ENCODE results near the gene ATXN2.
"Not testable (repeated sequence)": the region's sequence is repeated elsewhere in the genome, so short reads cannot be mapped to it uniquely, and the experiment has no call there.

The ATXN2 gene

DNA sequence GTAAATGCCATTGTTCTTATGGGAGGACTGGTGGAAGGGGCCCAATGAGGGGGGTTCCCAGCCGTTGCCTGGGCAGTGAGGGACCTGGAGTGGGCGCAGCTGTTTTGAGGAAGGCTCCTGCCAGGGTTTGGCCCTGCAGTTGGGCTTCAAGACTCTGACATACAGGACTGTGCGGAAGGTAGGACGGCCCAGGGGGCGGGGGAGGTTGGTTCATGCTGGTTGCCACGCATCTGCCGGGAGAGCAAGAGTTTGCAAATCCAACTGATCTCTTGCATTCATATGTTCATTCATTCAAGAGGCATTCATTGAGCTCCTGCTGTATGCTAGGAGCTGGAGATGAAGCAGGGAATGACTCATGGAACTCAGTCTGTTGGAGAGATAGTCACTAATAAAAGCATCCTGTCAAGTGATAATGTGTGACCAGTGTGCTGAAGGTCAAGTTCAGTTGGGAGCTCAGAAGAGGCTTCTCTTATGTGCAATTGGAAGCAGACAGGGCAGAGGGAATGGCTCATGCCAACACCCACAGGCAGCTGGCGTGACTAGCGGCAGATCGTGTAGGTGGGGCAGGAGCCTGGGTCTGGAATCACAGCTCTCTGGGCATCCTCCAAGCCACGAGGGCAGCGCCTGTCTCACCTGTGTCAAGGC lies 185.6 kb downstream of the ATXN2 start:
- DNase-seq, result no peak

DNA sequence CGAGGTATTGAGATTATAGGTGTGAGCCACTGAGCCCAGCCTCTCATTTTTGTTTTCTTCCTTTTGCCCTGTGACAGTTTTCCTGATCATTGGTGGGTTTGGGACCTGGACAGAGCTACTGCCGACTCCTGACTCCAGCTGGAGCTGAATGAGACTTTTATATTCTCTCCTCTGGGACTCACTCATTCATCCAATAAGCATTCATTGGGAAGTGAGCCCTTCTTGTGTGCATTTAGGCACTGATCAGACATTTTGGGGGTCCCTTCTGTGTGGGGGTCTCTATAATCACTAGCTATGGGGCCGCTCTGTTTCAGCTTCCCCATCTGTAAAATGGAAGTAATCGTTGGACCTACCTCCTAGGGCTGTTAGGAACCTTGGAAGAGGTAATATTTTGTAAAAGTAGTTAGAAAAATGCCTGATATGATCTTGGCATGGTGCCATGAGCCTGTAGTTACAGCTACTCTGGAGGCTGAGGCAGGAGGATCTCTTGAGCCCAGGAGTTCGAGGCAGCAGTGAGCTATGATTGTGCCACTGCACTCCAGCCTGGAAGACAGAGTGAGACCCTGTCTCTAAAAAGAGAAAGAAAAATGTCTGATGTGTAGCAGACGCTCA lies 186.2 kb downstream of the ATXN2 start:
- no peak for DNase-seq

DNA sequence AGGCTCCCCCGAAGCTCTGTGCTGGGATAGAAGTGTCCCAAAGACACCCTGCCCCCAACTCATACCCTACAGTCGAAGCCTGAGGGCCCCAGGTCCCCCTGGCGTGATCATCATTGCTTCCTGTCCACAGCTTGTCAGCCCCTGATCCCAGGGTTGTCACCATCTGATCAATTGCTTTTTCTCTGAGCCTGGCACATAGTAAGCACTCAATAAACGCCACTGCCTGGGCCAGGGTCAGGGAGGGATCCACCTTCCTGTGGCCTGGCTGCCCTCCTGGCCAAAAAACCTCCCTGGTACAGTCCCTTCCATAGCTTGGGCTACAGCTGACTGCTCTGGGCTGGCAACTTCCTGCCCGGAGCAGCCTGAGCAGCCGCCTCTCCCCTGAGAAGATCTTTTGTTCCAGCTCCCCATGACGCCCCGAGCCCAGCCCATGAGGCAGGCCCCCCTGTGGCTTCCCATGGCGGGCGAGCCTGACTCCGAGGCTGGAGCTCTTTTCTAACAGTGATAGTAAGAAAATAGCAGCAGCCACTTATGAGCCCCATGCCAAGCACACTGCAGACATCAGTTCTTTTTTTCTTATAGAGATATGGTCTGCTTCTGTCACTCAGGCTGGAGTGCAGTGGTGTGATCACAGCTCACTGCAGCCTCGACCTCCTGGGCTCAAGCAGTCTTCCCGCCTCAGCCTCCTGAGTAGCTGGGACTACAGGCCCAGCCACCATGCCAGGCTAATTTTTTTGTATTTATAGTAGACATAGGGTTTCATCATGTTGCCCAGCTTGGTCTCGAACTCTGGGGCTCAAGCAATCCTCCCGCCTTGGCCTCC lies 186.9 kb downstream of the ATXN2 start:
- DNase-seq, result no peak

DNA sequence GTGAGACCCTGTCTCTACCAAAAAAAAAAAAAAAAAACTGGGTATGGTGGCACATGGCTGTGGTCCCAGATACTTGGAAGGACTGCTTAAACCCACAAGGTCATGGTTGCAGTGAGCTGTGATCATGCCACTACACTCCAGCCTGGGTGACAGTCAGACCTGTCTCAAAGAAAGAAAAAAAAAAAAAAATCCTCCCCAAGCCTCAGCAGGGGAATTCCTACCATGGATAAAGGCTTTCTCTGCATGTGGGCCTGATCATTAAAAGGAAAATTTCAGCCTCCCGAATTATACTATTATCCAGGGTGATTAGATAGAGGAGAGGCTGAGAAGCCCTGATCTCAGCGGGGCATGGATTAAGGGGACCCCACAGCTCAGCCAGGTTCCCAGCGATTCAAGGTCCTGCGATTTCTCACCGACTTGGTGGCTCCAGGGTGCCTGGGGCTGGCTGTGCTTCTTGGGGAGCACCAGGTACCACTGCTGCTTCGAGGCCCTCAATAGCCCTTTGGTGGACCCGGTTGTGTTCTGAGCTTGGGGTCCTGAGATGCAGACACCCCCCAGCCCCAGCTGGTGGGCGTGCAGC lies 187.8 kb downstream of the ATXN2 start:
- no peak for DNase-seq

DNA sequence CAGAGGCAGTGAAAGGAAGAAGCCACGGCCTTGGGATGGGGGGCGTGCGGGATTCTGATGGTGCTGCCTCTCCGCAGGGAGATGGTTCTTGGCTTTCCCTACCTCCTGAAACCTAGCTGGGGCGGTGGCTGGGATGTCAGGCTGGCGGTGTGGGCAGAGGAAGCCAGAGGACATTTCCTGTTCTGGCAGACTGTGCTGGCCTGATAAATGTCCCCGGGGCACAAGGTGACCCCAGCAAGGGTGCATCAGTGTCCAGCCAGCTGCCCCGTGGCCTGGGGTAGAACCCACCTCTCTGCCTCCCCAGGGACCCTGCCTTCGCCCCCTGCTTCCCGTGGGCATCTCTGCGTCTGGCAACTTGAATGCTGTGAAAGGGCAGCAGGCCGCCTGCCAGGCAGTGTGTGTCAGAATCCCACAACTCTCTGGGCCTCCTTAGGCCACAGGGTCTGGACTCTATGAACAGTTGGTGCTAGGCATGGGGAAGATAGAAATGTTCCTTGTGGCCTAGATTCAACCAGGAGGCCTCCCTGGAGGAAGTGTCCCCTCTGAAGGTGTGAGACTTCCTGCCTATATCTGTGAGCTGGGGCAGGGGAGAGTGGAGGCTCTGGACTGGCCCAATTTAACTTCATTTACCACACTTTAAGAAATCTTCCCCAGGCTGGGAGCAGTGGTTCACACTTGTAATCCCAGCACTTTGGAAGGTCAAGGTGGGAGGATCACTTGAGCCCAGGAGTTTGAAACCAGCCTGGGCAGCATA lies 188.5 kb downstream of the ATXN2 start:
- DNase-seq, result no peak

DNA sequence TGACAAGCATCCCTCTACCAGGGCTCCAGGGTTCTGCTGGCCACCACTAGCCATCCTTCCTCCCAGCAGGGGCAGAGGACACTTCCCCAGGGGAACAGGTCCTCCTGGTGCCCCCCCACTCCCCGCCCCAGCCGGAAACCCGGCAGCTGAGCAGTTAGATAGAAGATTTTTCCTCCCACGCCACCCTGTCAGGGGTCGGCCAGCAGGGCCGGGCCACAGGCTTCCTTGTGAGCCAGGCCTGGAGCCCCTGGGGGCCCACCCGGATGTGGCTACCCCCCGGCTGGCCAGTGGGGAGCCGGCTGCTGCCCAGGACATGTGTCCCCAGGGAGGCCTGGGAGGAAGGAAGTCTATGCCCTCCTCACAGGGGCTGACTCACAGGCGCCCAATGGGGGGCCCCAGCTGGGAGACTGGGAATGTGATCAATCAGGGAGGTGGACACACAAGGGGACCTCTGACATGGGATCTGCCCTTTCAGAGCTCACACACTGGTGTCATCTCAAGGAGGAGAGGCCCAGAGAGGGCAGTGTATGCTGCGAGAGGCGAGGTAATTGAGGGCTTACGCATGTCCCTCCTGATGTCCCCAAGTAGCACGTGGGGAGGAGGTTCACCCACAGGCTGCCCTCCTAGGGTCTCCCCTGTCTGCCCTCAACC lies 189.2 kb downstream of the ATXN2 start:
- no peak for DNase-seq

DNA sequence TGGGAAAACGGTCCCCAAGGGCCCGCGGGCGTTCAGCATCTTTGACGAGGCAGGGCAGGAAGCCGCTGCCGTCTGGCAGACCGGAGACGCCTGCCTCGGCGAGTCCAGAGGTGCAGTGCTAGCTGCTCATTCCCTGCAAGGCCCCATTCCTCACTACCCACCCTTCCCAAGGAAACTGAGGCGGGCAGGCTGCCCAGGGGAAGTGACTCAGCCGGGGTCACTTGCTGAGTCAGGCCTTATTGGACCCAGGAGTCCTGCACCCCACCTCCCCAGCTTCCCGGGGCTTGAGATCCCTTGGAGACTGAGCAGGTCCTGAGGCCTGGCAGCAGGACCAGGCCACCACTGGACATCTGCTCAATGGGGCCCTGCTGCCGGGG lies 189.7 kb downstream of the ATXN2 start:
- no peak for DNase-seq

DNA sequence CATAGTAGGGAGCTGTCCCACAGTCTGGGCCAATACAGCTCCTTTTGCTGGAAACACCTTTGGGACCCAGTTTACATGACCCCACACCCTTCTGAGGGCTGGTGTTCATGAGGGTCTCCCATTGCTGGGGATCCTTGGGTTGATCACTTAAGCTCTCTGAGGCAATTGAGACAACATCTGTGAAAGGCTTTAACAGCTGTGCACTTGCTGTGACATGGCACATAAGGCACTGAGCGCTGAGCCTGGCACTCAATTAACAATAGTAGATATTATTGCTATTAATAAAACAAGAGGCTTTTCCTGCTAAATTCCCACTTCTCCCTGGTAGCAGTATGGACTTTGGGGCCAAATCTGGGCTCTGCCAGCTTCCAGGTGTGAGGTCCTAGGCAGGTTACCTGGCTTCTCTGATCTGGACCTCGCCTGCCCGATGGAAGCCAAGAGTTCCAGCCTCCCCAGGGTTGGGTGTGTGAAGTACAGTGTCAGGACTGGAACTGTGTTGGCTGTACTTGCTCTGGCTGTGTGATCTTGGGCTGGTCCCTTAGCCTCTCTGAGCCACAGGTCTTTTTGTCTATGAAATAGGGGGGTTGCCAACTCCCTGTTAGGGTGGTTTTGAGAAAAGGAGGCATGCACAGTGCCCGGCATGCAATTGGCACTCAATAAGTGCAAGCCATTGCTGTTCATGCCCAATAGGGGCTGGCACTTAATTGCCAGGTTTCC lies 190.3 kb downstream of the ATXN2 start:
- DNase-seq, result no peak

DNA sequence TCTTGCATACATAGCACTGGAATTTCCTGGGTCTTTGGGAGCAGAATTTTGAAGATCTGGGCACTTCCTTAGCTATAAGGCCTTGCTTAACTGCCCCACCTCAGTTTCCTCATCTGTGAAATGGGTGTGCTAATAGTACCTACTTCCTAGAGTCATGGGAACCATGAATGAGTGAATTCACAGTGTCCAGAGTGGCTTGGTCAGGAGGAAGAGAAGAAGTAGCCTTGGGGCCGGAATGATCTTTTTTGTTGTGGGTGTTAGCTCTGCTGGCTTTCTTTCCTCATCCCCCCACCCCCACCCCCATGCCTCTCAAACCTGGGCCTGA lies 191.0 kb downstream of the ATXN2 start:
- no peak for DNase-seq

DNA sequence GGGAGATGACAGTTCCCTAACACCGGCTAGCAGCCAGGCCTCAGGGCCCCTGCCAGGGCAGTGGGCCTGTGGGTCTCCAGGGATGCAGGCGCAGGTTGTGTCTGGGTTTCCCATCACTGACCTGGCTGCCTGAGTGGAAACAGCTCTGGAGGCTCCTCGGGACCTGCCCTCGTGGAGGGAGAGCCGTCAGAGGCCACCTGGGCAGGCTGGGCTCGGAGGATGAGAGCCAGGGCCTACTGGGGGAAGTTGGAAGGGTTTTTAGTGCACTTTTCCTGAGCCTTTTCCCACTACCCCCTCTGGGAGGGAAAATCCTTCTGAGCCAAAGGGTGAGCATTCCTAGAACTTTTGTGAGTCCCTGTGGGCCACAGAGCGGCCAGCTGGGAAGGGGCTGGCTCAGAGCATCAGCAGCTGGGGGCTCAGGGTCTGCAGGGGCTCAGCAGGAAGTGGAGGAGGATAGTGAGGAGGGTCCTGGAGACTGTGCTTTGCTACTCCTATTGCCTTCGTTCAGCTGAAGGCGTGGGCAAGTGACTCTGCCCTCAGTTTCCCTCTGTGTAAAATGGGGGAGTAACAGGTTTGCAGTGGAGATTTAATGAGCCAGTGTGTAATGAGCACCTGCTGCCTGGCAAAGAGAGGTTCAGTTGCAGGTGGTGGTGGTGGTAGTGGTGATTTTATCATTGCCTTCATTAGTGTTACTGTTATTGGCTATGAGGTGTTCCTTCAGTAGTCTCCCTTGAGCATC lies 191.6 kb downstream of the ATXN2 start:
- no peak for DNase-seq

DNA sequence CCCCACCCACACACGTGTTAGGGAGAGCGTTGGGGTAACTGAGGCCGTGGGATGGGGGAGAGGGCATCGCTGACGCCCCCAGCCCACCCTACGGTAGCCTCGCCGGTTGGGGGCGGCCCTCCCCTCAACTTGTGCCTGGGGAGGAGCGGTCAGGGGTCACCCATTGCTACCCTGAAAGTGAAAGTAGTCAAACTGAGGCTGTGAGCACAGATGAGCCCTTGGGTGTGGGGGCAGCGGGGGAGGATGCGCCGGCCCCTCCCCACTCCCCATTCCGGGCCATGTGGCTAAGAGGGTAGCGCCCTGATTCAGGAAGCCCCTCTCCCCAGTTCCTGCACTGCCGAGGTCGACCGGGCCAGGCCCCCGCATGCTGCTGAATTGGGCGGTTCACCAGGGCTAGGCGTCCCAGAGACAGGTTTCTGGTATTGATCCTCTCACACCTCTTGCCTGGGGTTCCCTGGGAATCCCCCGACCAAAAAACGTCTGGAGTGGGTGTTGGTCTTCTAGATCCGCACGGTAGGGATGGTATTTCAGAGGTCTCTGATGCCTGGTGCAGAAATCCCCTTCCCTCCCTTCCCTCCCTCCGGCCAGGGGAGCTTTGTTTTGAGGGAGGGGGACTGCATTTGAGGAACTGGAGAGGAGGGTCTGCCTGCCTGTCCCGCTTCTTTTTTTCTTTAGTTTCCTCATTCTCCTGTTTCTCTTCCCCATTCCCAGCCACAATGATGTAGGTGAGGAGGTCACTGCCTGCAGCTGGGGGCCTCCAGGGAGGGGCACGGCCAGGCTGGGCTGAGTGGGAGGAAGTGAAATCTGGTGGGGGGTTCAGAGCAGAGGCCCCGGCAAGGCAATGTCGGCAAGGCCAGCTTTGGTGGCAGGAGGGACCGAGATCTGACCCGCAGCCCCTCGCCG lies 192.4 kb downstream of the ATXN2 start:
- DNase-seq, result no peak

DNA sequence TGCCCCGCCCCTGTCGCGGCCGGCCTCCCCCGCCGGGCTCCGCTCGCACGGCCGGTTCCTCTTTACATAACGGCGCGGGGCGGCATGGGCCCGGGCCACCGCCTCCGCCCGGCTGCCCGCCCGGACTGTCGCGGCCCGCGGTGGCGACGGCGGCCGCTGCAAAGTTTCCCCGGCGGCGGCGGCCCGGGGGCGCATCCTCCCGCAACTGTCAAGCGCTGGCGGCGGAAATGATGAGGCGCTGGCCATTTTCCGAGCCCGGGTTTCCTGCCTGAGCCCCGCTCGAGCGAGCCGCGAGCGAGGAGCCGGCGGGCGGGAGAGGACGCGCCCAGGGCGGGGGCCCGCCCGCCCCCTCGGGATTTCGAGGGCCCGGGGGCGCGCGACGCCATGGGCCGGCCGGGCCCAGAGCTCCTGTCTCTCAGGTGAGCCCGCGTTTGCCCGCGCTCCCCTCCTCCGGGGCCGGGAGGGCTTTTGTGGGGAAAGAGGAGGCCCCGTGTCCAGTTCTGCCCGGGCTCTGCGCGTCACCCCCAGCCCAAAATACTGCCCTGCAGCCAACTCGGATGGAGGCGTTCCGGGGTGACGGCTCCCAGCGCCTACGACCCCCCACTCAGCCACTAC lies 193.1 kb downstream of the ATXN2 start, which contains the start of gene SH2B3:
Gene SH2B3 (plus strand): TSS at position 65 of the 615 bp plus-strand sequence. CDS start 12,223 bp downstream, outside the sequence.
- no peak for DNase-seq

DNA sequence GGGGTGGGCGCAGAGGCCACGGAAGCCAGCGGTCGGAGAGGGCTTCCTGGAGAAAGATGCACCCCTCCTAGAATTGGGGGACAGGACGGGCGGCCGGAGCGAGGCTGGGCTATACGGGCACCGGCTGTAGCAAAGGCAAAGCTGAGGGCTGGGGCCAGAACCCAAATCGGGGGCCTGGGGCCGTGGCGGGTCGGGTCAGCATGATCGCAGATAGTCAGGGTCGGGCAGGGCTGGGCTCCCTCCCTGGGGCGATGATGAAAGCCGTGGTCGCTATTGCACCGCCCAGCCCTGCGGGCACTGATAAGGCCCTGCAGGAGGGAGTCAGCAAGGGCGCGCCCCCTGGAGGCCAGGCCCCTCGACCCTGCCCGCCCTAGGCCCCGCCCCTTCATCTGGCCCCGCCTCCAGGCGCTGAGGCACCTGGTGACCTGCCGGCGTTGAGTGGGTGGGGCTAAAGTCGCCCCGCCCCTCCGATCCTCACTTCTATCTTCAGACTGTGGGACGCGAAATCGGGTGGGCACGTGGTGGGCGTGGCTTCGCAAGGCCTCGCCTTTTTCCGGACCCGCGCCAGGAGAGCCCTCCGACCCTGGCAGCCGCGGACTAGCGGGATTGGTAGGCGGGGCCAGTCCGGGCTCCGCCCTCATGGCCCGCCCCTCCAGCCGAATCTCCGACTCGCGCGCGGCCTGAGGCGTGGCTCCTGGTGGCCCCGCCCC lies 193.8 kb downstream of the ATXN2 start:
- DNase-seq, result peak; percentile 47

DNA sequence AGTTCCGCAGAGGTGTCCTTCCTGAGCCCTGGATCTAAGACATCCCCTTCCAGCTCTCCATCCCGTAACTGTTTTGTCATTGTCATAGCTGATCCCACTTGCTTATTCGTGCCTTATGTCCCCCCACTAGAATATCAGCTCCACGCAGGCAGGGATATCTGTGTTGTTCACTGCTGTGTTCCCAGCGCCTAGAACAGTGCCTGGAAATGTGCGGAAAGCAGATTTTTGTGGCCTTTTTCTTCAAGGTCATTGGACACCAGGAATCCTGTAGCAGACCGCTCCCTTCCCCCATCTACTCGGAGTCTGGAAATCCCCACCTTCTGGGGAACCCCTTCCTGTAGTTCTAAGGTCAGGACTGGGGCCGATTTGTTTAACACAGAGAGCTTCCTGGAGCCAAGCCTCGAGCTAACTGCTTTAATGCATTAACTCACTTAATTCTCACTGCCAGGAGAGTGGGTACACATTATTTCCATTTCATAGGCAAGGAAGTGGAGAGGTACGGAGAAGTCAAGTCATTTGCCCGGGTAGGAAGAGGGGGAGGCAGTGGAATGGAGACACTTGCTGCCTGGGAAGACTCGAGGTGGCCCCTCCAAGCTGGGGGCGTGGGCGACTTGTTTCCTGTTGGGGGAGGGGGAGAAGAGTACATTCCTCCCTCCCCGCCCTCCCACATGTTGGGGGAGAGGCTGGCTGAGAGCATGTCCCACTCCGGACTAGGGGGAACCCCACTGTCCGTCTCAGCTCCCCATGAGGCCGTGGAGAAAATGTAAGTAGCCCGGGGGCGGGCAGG lies 194.6 kb downstream of the ATXN2 start:
- DNase-seq, result no peak

DNA sequence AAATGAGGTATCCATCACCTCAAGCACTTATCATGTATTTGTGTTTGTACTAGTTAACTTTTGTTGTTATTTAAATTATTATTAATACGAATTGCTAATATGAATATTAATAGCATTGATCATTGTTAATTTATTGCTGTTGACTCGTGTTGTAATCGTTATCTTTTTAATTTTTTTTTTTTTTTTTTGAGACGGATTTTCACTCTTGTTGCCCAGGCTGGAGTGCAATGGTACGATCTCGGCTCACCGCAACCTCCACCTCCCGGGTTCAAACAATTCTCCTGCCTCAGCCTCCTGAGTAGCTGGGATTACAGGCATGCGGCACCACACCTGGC lies 196.7 kb downstream of the ATXN2 start:
- not testable (repeated sequence) for DNase-seq
